Astrocyte of the spinal cord (primary cell): ENCODE data around the gene CAPN2.

Source experiments
- DNase-seq: peaks from one replicate; pipeline ENCODE4 v3.0.0; 2011; ENCODE audit warnings: low read depth, low spot score
- H3K4me3 ChIP-seq: 2 replicates; pipeline ENCODE4 v1.5.1; 2011; ENCODE audit warnings: low read depth, mild to moderate bottlenecking, low read length, moderate library complexity
- in situ Hi-C: cut with HindIII; loops from 2 replicates; pipeline ENCODE4 v1.10.0; 2017; ENCODE audit warnings: low sequenced_read_pairs
- TF ChIP-seq, protein P1 (sequence below): IDR thresholded peaks from 2 replicates; pipeline ENCODE4 v1.5.1; 2012; ENCODE audit warnings: low read depth, mild to moderate bottlenecking, low read length, inconsistent platforms

Gene CAPN2

DNA sequence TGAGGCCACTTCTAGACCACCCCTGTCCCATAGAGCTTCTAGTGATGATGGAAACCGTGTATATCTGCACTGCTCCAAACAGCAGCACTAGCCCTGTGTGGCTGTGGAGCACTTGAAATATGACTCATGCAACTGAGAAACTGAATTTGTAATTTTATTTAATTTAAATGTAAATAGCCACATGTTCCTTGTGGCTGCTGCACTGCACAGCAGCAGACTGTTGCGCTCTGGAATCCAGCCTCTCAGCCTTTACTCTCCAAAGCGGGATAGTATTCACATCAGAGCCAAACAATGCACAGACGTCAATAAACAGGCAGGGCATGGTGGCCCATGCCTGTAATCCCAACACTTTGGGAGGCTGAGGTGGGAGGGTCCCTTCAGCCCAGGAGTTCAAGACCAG, 12.0 kb downstream of the CAPN2 start:
- DNase-seq, result peak; percentile 46
- in situ Hi-C loops, result no loop called here
- TF ChIP-seq, protein P1, sequence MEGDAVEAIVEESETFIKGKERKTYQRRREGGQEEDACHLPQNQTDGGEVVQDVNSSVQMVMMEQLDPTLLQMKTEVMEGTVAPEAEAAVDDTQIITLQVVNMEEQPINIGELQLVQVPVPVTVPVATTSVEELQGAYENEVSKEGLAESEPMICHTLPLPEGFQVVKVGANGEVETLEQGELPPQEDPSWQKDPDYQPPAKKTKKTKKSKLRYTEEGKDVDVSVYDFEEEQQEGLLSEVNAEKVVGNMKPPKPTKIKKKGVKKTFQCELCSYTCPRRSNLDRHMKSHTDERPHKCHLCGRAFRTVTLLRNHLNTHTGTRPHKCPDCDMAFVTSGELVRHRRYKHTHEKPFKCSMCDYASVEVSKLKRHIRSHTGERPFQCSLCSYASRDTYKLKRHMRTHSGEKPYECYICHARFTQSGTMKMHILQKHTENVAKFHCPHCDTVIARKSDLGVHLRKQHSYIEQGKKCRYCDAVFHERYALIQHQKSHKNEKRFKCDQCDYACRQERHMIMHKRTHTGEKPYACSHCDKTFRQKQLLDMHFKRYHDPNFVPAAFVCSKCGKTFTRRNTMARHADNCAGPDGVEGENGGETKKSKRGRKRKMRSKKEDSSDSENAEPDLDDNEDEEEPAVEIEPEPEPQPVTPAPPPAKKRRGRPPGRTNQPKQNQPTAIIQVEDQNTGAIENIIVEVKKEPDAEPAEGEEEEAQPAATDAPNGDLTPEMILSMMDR, result no peak

DNA sequence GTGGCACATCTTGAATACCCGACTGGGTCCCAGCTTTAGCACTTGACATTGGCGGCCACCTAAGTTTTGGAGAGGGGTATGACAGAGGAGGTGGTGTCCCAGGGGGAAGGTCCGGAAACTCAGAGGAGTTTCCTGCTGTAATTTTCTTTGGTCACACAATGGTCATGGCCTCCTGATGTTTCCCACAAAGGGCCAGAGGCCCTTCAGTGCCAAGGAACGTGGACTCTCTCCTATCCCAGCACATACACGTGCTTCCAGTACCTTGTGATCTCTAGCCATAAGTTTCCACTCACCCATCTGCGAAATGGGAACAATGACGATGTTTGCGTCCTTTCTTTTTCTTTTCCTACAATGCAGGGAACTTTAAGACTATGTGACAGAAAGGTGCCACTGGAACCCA, 13.2 kb downstream of the CAPN2 start:
- TF ChIP-seq, protein P1, result no peak

More for the DNA sequence above, 12.0 kb downstream of the CAPN2 start:
- no peak overlapping the region for H3K4me3 ChIP-seq

DNA sequence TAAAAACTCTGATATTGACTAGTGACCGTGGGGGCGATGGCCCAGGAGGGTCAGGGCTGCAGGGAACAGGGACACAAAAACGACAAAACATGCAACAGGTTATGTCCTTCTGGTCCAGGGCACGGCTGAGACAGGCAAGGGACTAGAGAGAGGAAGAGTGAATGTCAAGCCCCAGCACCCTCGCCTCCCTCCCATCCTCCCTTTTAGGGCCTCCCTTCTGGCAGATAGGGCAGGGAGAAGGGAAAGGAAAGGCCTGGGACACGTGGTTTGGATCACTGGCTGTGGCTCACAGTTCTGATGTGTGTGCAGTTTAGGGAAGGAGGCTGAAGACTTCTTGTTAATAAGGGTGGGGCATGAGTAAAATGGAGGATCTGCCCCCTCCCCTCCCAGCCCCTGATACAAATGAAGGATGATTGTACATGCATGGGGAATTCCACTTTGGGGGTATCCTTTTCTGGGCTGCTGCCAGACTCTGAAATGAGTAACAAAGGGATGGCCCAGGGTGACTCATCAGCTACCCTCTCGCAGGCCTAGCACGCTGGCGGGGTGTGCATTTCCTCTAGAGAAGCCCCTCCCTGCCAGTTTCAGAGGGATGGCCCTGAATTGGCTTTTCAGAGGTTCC, 14.2 kb downstream of the CAPN2 start:
- H3K4me3 ChIP-seq, result no peak overlapping the region
- peak; percentile 96 for DNase-seq
- in situ Hi-C loops, result no loop called here
- TF ChIP-seq, protein P1, result no peak

More for the DNA sequence above, 13.2 kb downstream of the CAPN2 start:
- in situ Hi-C loops, result no loop called here
- H3K4me3 ChIP-seq, result no peak overlapping the region
- no peak for DNase-seq

DNA sequence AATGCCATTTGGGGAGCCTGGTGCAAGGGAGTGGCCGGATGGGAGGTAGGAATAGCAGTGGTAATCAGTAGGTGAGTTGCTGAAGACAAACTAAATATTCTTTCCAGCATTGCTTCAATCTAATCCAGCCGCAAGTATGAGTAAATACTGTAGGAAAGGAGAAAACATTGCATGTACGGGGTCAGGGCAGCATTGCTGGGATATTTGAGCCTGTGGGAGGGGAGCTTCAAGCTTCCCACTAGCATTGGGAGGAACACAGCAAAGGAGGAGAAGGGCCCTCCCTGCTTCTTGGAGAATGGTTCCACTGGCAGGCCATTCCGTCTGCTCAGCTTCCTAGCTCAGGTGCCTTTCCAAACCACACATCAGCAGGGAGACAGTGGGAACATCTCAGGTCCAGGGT, 15.2 kb downstream of the CAPN2 start:
- TF ChIP-seq, protein P1, result no peak
- no peak overlapping the region for H3K4me3 ChIP-seq
- DNase-seq, result peak; percentile 49
- in situ Hi-C loops, result no loop called here

DNA sequence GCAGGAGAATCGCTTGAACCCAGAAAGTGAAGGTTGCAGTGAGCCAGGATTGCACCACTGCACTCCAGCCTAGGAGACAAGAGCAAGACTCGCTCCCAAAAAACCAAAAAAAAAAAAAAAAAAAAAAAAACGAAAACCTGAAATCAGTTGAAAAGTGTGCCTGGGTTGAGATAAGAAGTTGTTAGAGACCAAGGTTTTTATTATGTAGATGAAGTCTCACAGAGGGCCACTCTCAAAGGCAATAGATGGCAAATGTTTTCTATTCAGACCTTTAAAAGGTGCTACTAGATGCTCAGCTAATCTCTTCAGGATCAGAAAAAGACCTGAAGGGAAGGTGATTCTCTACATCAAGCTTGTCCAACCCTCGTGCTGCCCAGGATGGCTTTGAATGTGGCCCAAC, 17.6 kb downstream of the CAPN2 start:
- DNase-seq, result no peak
- TF ChIP-seq, protein P1, result no peak
- in situ Hi-C loops, result no loop called here
- no peak overlapping the region for H3K4me3 ChIP-seq

DNA sequence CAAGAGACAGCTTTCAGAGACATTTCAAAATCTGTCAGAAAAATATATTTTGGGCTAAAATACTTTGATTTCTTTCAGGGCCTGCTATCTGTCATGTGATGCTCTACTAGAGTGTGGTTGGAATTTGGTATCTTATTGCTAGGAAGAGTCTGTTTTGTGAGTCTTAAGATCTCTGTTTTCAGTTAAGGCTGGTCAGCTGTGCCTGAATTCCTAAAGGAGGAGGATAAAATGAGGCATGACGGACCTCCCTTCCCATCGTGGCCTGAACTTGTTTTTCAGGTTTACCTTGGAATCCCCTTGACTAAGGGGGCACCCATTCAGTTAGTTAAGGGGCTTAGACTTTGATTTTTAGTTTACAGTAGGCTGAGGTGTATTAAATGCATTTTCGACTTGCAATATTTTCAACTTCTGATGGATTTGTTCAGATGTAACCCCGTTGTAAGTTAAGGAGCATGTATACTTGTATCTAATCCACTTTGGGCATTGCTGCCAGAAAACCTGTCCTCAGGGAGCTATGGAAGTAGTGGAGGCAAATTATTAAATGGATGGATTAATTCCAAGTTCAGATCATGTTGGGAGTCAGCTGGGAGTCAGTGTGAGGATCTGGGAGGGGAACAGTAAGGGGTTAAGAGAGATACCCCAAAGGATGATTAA, 18.3 kb downstream of the CAPN2 start:
- in situ Hi-C loops, result no loop called here
- TF ChIP-seq, protein P1, result no peak
- no peak overlapping the region for H3K4me3 ChIP-seq
- DNase-seq, result no peak
